GM12878 (cell line): Measurements from ENCODE around the gene ATP2A2.

Source experiments
- ATF3 ChIP-seq: IDR thresholded peaks from 2 replicates; pipeline ENCODE4 v1.6.1; 2011; ENCODE audit warnings: low read depth, mild to moderate bottlenecking, low read length, moderate library complexity, borderline replicate concordance; ENCODE audit errors: extremely low read depth
- BRCA1 ChIP-seq: IDR thresholded peaks from 2 replicates; pipeline ENCODE4 v1.6.1; 2011; ENCODE audit warnings: low read depth, low read length, improper control_type of control experiment
- CEBPZ ChIP-seq: fragments of 150-350 bp; IDR thresholded peaks from 2 replicates; pipeline ENCODE4 v1.6.1; 2016; ENCODE audit warnings: low read depth, low read length
- EED ChIP-seq: sonication (generic); IDR thresholded peaks from 2 replicates; pipeline ENCODE4 v1.6.1; 2016; ENCODE audit warnings: antibody characterized with exemption, low read depth
- HDAC2 ChIP-seq: fragments of 200-600 bp; sonication (generic); IDR thresholded peaks from 2 replicates; pipeline ENCODE4 v1.6.1; 2017
- HDGF ChIP-seq: fragments of 450-650 bp; IDR thresholded peaks from 2 replicates; pipeline ENCODE4 v1.6.1; 2016; ENCODE audit warnings: antibody characterized with exemption
- KDM1A ChIP-seq: fragments of 200-600 bp; sonication (generic); IDR thresholded peaks from 2 replicates; pipeline ENCODE4 v1.6.1; 2016; ENCODE audit warnings: borderline replicate concordance
- POLR2A ChIP-seq: IDR thresholded peaks from 2 replicates; pipeline ENCODE4 v1.6.1; 2011; ENCODE audit warnings: low read depth, mild to moderate bottlenecking, low read length
- SIX5 ChIP-seq: IDR thresholded peaks from 2 replicates; pipeline ENCODE4 v1.6.1; 2011; ENCODE audit warnings: mild to moderate bottlenecking, low read depth, low read length, moderate library complexity; ENCODE audit not compliant: severe bottlenecking
- SREBF1 ChIP-seq: IDR thresholded peaks from 2 replicates; pipeline ENCODE4 v1.6.1; 2012; ENCODE audit warnings: mild to moderate bottlenecking, low read length
- TF ChIP-seq, protein P1 (sequence below): fragments of 450-650 bp; IDR thresholded peaks from 2 replicates; pipeline ENCODE4 v1.6.1; 2017; ENCODE audit warnings: mild to moderate bottlenecking

GRCh38 chr12:110343736-110344555, 62.9 kb downstream of the ATP2A2 start:
- TF ChIP-seq POLR2A, result no peak
- no peak for TF ChIP-seq BRCA1
- TF ChIP-seq SIX5, result no peak
- no peak for TF ChIP-seq EED
- no peak for TF ChIP-seq KDM1A
- TF ChIP-seq CEBPZ, result no peak
- TF ChIP-seq, protein P1, sequence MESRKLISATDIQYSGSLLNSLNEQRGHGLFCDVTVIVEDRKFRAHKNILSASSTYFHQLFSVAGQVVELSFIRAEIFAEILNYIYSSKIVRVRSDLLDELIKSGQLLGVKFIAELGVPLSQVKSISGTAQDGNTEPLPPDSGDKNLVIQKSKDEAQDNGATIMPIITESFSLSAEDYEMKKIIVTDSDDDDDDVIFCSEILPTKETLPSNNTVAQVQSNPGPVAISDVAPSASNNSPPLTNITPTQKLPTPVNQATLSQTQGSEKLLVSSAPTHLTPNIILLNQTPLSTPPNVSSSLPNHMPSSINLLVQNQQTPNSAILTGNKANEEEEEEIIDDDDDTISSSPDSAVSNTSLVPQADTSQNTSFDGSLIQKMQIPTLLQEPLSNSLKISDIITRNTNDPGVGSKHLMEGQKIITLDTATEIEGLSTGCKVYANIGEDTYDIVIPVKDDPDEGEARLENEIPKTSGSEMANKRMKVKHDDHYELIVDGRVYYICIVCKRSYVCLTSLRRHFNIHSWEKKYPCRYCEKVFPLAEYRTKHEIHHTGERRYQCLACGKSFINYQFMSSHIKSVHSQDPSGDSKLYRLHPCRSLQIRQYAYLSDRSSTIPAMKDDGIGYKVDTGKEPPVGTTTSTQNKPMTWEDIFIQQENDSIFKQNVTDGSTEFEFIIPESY, result no peak
- TF ChIP-seq ATF3, result no peak
- no peak for TF ChIP-seq HDGF
- no peak for TF ChIP-seq SREBF1
- TF ChIP-seq HDAC2, result no peak
